Hematopoietic multipotent progenitor cell treated with erythropoietin and hydrocortisone succinate and interleukin-3 and kit ligand, for 15 days (in vitro differentiated cells): Measurements from ENCODE around the gene RPA1.
"Not testable (repeated sequence)": the region's sequence is repeated elsewhere in the genome, so short reads cannot be mapped to it uniquely, and the experiment has no call there.

Experiments used
- DNase-seq: peaks from one replicate; pipeline ENCODE4 v3.0.0-alpha.2; 2015; ENCODE audit warnings: low spot score

Gene RPA1

GRCh38 chr17:1880851-1881630 is 51.2 kb downstream of the RPA1 start:
- no peak for DNase-seq

- DNase-seq, result peak; percentile 42
Measured at GRCh38 chr17:1882836-1883235, 53.0 kb downstream of the RPA1 start.

- no peak for DNase-seq
Measured at GRCh38 chr17:1883536-1883935, 53.7 kb downstream of the RPA1 start.

- DNase-seq, result no peak
Measured at GRCh38 chr17:1888741-1889140, 58.9 kb downstream of the RPA1 start.

GRCh38 chr17:1890758-1891450 is 61.1 kb downstream of the RPA1 start:
- DNase-seq, result no peak

GRCh38 chr17:1894753-1895339 is 65.0 kb downstream of the RPA1 start:
- DNase-seq, result no peak

GRCh38 chr17:1895479-1895878 is 65.7 kb downstream of the RPA1 start:
- not testable (repeated sequence) for DNase-seq

GRCh38 chr17:1896243-1897104 is 66.7 kb downstream of the RPA1 start:
- no peak for DNase-seq

- no peak for DNase-seq
Measured at GRCh38 chr17:1897105-1897656, 67.4 kb downstream of the RPA1 start.

- DNase-seq, result no peak
Measured at GRCh38 chr17:1898332-1898731, 68.5 kb downstream of the RPA1 start.

GRCh38 chr17:1898872-1899271 is 69.1 kb downstream of the RPA1 start:
- no peak for DNase-seq

- no peak for DNase-seq
Measured at GRCh38 chr17:1899403-1900000, 69.7 kb downstream of the RPA1 start.

GRCh38 chr17:1904273-1905182 is 74.7 kb downstream of the RPA1 start:
- no peak for DNase-seq

- no peak for DNase-seq
Measured at GRCh38 chr17:1905190-1905913, 75.5 kb downstream of the RPA1 start.

- no peak for DNase-seq
Measured at GRCh38 chr17:1906662-1907101, 76.9 kb downstream of the RPA1 start.

GRCh38 chr17:1907216-1907631 is 77.4 kb downstream of the RPA1 start:
- DNase-seq, result no peak

- DNase-seq, result no peak
Measured at GRCh38 chr17:1907909-1908698, 78.3 kb downstream of the RPA1 start.

- no peak for DNase-seq
Measured at GRCh38 chr17:1908699-1909309, 79.0 kb downstream of the RPA1 start.
